HS-27A (cell line): Measurements from ENCODE around the gene JMJD1C.

ENCODE experiments used
- DNase-seq: peaks from one replicate; pipeline ENCODE4 v3.0.0-alpha.2; 2012; ENCODE audit warnings: low read depth, missing footprints

The JMJD1C gene

GRCh38 chr10:63217120-63217605 lies 248.6 kb downstream of the JMJD1C start:
- DNase-seq, result no peak

DNA sequence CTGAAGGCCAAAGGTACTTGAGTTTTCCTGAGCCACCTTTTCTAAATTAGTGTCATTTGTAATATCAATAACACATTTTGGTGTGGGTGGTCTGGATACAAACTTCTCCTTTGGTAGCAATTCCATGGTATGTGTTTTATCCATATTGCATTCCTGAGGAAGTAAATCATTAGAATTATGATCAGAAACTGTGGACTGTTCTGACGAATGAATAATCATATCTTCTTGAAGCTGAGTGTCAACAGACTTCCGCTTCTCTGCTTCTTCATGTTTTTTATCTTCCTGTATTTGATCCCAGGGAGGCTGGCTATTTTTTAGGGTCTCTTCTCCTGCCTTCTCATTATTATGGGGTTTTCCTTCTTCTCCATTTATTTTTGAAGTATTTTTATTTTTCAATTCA lies 251.2 kb downstream of the JMJD1C start:
- no peak for DNase-seq

- DNase-seq, result no peak
Observed at GRCh38 chr10:63213489-63213888, 252.3 kb downstream of the JMJD1C start.

GRCh38 chr10:63210611-63211196 lies 255.1 kb downstream of the JMJD1C start:
- no peak for DNase-seq

DNA sequence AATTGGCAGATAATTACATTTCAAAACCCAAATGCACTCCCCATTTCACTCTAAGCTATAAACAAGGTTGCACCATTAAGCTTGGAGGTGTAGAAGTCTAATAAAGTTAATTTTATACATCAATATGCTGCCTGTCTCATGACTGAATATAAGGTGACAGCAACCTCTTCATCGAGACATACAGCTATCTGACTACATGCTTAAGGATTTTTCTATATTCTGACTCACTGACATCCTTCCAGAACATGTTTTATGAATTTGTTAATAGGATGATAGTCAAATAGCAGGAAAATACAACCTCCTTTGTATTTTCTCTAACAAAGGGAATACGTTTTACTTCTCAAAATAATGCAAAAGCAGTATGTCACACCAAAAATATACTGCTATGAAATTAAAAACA lies 256.1 kb downstream of the JMJD1C start:
- DNase-seq, result no peak

DNA sequence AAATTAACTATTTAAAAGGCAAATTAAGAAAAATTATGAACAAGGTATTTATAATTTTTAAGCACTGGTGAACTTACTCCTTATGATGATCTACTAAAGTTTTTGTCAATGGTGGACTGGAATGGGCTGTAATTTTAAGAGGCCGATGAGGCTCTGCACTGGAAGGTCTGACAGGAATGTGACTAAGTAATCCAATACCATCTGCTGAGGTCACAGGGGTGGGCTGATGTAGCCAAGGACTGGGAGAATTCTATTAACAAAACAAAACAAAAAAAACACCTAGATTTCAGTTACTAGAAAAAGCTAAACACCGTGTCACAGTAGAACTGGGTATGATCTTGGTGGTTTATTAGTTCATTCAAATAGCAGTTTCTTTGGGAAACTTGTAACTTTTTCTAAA lies 256.8 kb downstream of the JMJD1C start:
- no peak for DNase-seq

- DNase-seq, result no peak
Observed at GRCh38 chr10:63206997-63207811, 258.6 kb downstream of the JMJD1C start.

DNA sequence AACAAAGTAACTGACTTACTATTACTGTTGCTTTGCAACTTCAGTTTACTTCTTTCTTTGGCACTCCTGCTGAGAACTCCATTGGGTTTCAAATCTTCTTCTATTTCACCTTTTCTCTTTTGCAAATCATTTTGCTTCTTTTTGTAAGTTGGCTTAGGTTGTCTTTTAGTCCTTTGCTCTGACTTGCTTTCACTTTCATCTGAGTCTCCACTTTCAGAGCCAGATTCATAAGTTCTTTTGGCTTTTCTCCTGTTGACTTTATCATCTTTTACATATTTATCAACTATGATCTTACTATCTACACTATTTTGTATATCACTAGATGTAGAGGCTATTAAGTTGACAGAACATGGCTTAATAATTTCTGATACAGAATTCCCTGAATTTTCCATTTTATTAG lies 259.2 kb downstream of the JMJD1C start:
- DNase-seq, result no peak

- DNase-seq, result no peak
Observed at GRCh38 chr10:63205421-63205820, 260.4 kb downstream of the JMJD1C start.

DNA sequence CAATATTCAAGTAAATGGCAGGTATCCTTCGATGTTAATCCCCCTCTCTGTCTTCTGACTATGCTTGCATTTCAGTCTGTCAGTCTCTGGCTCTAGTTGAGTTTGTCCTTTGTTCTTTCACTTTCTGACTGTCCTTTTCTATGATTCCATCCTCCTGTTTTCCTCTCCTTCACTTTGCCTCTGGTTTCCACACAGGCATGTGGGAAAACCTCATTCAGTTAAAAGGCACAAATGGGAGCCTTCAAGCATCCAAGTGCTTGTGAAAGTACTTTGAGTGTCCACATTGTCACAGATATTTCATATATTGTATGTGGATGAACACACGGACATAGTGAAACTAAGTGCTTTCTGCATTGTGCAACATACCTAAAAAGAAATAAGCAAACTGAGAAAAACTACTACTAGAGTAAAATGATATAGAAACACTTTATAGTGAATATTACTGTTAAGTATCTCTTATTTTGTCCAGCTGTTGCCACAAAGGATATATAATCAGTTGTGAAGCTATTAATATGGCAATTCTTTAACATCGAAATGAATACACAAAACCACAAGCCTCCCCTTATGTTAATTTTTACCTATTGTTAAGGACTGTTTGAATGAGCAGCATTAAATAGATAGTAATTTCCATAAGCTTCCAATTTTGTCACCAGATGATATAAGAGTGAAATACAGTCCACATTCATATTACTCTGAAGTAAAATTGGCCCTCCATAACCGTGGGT lies 260.9 kb downstream of the JMJD1C start:
- no peak for DNase-seq

GRCh38 chr10:63201118-63201517 lies 264.7 kb downstream of the JMJD1C start:
- DNase-seq, result no peak

DNA sequence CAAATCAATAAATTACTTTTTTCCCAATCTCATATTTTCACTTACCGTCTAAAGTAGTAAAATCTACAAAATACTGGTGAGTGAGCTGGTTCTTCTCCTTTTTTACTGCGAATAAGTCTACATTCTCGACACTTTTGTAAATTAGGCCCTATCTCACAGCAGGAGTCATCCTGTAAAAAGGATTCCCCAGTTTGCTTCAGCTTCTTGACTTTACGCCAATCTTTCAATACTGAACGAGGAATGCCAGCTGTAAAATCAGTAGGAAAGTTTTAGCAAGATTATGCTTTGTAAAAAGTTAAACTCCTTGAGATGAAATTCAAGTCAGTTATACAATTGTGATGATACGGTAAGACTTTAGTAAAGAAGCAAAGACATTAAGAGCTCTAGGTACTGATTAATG lies 265.3 kb downstream of the JMJD1C start:
- no peak for DNase-seq

DNA sequence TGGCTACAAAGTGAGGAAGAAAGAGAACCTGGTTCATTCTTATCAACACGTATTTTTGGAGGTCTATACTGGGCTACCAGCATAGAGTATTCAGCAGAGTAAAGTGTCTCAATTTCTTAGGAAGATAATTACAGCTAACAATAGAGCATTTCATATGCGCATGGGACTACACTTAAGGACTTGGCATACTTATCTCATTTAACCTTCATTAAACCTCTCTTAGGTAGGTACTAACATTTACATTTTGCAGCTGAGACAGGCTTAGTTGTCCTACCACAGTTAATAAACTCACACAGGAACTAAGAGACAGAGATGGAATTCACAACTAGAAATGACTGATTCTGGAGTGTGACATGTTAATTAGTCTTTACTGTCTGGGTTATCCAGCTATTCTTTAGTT lies 266.1 kb downstream of the JMJD1C start:
- no peak for DNase-seq

DNA sequence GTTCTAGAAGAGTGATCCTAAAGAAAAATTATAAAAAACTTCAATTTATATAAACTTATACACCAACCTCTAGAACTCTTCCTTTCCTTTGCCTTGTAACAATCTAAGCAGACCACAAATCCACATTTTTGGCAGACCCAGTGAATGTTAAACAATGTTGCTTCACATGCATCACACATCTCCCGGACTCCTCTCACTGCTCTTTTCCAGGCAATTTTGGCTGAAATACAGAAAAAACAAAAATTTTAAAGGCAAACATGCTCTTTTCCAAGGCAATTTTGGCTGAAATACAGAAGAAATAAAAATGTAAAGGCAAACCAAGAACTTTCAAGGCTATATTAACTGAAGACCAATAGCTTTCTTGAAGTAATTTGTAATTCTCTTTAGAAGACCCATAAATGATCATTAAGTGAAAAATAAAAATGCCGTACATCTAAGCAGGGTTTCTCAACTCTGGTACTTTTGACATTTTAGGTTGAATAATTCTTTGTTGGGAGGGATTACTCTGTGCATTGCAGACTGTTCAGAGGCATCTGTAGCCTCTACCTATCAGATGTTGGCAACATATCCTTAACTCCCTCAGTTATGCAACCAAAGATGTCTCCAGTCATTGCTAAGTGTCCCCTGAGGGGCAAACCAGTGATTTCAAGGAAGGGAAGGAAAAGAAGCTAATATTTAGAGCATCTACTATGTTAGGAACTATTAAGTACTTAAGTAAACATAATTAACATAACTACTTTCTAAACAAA lies 268.3 kb downstream of the JMJD1C start:
- no peak for DNase-seq

DNA sequence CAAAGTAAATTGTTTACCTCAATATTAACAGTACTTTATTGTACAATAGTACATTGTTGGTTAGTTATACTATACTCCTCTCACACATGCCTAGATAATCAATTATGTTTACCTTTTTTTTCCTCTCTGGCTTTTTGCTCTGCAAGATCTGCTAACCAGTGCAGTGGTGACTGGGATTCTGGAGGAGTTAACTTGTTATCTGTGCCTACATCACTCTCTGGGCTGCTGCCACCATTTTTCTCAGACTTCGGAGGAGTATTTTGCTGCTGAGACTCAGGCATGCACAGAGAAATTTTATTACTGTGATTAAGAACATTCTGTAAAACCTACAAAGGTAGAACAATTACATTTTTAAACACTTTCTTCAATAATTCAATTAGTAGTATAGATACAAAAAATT lies 273.0 kb downstream of the JMJD1C start:
- DNase-seq, result no peak

DNA sequence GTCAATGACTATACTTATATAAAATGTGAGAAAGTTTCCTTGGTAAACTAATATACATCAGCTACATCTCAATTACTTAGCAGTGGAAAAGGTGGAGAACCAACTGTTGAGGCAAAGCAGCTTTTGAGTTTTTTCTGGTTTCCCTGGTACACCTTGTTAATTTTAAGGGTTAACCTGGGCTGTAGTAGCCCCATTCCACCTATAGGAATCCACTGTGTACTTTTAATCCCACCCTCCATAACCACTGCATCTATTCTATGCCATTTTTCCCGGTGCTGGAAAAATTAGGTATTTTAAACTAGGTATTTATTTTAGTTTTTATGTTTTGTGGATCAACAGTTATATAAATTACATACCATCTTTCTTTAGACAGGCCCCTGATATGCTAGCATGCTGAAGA lies 290.2 kb downstream of the JMJD1C start:
- DNase-seq, result no peak

- no peak for DNase-seq
Observed at GRCh38 chr10:63173468-63174232, 292.1 kb downstream of the JMJD1C start.

DNA sequence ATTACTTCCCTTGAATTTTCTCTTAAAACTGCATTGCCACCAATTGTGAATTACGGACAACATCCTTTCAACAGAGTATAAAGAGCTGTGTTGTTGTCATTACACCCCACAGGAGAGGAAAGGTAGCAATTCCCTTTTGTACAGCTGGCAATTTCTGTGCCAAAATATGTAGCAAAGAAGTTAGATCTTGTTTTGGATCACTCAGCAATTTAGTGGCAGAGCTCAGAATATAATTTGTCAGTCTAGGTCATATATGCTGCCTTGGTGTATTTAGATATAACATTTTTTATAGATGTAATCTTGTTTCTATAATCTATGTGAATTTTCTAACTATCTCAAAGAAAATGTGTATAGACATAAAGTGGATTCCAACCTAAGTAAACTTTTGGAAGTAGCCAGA lies 293.9 kb downstream of the JMJD1C start:
- DNase-seq, result no peak

DNA sequence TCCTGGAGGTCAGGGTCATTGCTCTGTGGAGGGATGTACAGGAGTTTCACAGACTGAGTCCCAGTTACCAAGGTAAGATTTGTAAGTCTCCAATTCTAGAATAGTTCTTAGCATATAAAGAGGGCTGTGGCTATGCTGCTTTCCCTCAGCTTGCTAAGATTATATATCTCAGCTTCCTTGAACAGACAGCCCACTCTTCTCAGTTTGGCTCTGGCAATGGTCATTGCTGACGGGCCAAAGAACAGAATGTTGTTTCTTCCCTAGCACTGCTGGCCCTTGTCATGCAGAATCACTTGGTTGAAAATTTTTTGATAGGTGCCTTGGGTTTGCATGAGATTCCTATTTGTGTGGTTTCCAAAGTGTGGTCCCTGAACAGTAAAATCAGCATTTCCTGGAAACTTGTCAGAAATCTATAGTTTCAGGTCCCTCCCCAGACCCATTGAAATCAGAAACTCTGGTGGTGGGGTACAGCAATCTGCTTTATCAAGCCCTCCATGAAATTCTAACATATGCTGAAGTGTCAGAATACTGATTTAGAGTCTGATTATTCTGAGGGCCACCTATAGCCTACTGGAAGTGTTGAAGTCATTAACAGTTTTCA lies 294.4 kb downstream of the JMJD1C start:
- no peak for DNase-seq

GRCh38 chr10:63169624-63170023 lies 296.2 kb downstream of the JMJD1C start:
- no peak for DNase-seq

DNA sequence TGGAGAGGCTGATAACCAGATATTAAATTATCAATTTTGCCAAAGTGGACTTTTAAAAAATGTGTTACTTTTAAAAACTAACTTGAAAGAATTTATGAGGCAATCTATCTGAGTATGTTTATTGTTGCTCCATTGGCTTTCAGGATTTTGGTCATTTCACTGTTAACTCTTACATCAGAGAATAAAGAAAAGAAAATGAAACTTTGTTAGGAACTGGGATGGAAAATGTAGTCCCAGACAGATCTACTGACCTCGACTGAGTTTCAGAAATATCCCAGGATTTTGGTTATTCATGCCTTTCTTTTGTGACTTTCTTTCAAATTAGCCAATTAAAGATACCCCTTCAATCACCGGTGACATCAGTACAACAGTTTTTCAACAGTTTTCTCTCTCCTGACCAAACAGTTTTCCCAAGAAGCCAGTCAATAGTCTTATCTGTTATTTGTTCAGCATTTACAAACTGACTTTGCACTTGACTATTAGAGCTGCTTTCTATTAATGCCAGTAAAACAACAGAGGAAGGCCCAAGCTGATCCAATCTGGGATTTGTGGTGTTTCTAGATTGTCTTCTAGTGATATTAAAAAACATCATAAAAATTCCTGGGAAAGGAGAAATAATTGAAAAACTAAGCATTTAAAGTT lies 296.8 kb downstream of the JMJD1C start:
- DNase-seq, result no peak
